Suprapubic skin (tissue), 4 donors: ENCODE results near the gene ITLN2. TPM values are rescaled to one million over a fixed set of nuclear protein-coding genes. Genes with fewer than 3 reads are reported as not detected.
A peak's percentile ranks its signal among the peaks of the same experiment; 100 is the strongest.

Source experiments
- DNase-seq, 2 donors: peaks; one replicate each; pipeline ENCODE4 v3.0.0-alpha.2; 2019; ENCODE audit warnings: low spot score in 2 of 2
- H3K27ac ChIP-seq: fragments of 200-600 bp; sonication (generic); one replicate; pipeline ENCODE4 v1.5.1; 2019
- H3K27me3 ChIP-seq: fragments of 200-600 bp; sonication (generic); one replicate; pipeline ENCODE4 v1.5.1; 2019
- H3K36me3 ChIP-seq: fragments of 200-600 bp; sonication (generic); one replicate; pipeline ENCODE4 v1.5.1; 2019
- H3K4me1 ChIP-seq: fragments of 200-600 bp; sonication (generic); one replicate; pipeline ENCODE4 v1.5.1; 2019
- H3K4me3 ChIP-seq: fragments of 200-600 bp; sonication (generic); one replicate; pipeline ENCODE4 v1.5.1; 2019; ENCODE audit warnings: mild to moderate bottlenecking
- H3K9me3 ChIP-seq: fragments of 200-600 bp; sonication (generic); one replicate; pipeline ENCODE4 v1.5.1; 2019
- CTCF ChIP-seq, 2 donors: fragments of 200-600 bp in 1 of 2; fragments of 450-650 bp in 1 of 2; sonication (generic) in 1 of 2; IDR thresholded peaks; one replicate each; pipeline ENCODE4 v1.5.1; 2016 to 2019; ENCODE audit warnings: antibody characterized with exemption in 2 of 2, mild to moderate bottlenecking in 1 of 2, moderate library complexity in 1 of 2
- EP300 ChIP-seq: sonication (generic); formaldehyde crosslinking; IDR thresholded peaks from one replicate; pipeline ENCODE4 v1.6.1; 2017; ENCODE audit warnings: antibody characterized with exemption
- POLR2A ChIP-seq, 2 donors: fragments of 450-650 bp; IDR thresholded peaks; one replicate each; pipeline ENCODE4 v1.6.1; 2017; ENCODE audit warnings: antibody characterized with exemption in 2 of 2, mild to moderate bottlenecking in 2 of 2, moderate library complexity in 2 of 2
- POLR2AphosphoS5 ChIP-seq, 3 donors: sonication (generic); formaldehyde crosslinking; IDR thresholded peaks; one replicate each; pipeline ENCODE4 v1.6.1; 2017; ENCODE audit warnings: antibody characterized with exemption in 3 of 3
- WGBS: methylation state at CpG from one replicate; pipeline ENCODE4 v1.1.5; 2018; 5-methylcytosine and 5-hydroxymethylcytosine counted together
- total RNA-seq, 4 donors: library from RNA; depleted of rRNA; stranded (reverse); fragments of >200 nt; gene quantifications; one replicate each; pipeline ENCODE4 v1.1.0, GENCODE V29; 2016

Gene ITLN2
- total RNA-seq: 1 to 10 TPM in 1 of 4 donors, under 1 TPM in 1, not detected in 2; 0.55 to 1.2 TPM

- 78% methylated on average over 8 of the region's 8 CpGs for WGBS
- TF ChIP-seq CTCF (IDR thresholded peaks at IDR 0.05) (peak in 1 of 2 donors; percentile 31), POLR2A (IDR thresholded peaks at IDR 0.05) (no peak)
- Histone ChIP-seq H3K9me3 (no peaks in the 10 kb centered on the region), H3K4me3 (no peak within 1 kb of the TSS), H3K27me3 (no peaks in the 10 kb centered on the region), H3K27ac (no peak within 1 kb of the TSS), H3K36me3 (no peaks in the 10 kb centered on the region), H3K4me1 (peaks cover 18% of the 10 kb centered on the region)
- DNase-seq: no peak
Observed at GRCh38 chr1:160954158-160955104, at the start of gene ITLN2. TSS of gene ITLN2 (minus strand) at chr1:160954809. CDS start at chr1:160954741, 68 bp downstream.

GRCh38 chr1:161001525-161001924 is 46.9 kb upstream of the ITLN2 start:
- no peak for DNase-seq
- Histone ChIP-seq H3K36me3 (peaks cover 32% of the 10 kb centered on the region), H3K27me3 (no peaks in the 10 kb centered on the region), H3K4me3 (no peak overlapping the region), H3K27ac (no peak overlapping the region), H3K9me3 (no peaks in the 10 kb centered on the region), H3K4me1 (peaks cover 14% of the 10 kb centered on the region)
- WGBS: 64% methylated on average over 5 of the region's 5 CpGs
- TF ChIP-seq EP300 (no peak), CTCF (IDR thresholded peaks at IDR 0.05) (no peak), POLR2AphosphoS5 (IDR thresholded peaks at IDR 0.05) (no peak), POLR2A (IDR thresholded peaks at IDR 0.05) (no peak)

- 82% methylated on average over 11 of the region's 11 CpGs for WGBS
- Histone ChIP-seq H3K27me3 (no peaks in the 10 kb centered on the region), H3K4me1 (peaks cover 14% of the 10 kb centered on the region), H3K27ac (no peak overlapping the region), H3K36me3 (peaks cover 32% of the 10 kb centered on the region), H3K9me3 (no peaks in the 10 kb centered on the region), H3K4me3 (no peak overlapping the region)
- no peak for DNase-seq
- no peak for TF ChIP-seq POLR2A (IDR thresholded peaks at IDR 0.05)
- no peak for TF ChIP-seq POLR2AphosphoS5 (IDR thresholded peaks at IDR 0.05)
Observed at GRCh38 chr1:161000736-161001480, 46.3 kb upstream of the ITLN2 start.

GRCh38 chr1:160999376-160999775 is 44.8 kb upstream of the ITLN2 start:
- TF ChIP-seq CTCF (IDR thresholded peaks at IDR 0.05) (no peak), POLR2A (IDR thresholded peaks at IDR 0.05) (no peak), POLR2AphosphoS5 (IDR thresholded peaks at IDR 0.05) (no peak), EP300 (no peak)
- Histone ChIP-seq H3K27me3 (no peaks in the 10 kb centered on the region), H3K36me3 (peaks cover 32% of the 10 kb centered on the region), H3K9me3 (no peaks in the 10 kb centered on the region), H3K4me1 (peaks cover 14% of the 10 kb centered on the region), H3K27ac (no peak overlapping the region), H3K4me3 (no peak overlapping the region)
- no peak for DNase-seq
- WGBS: 97% methylated on average over 5 of the region's 5 CpGs

GRCh38 chr1:160997323-160998038 is 42.9 kb upstream of the ITLN2 start:
- Histone ChIP-seq H3K27ac (peak overlapping the region; percentile 59), H3K36me3 (peaks cover 32% of the 10 kb centered on the region), H3K9me3 (no peaks in the 10 kb centered on the region), H3K4me1 (peaks cover 13% of the 10 kb centered on the region), H3K27me3 (no peaks in the 10 kb centered on the region), H3K4me3 (no peak overlapping the region)
- no peak for DNase-seq
- 74% methylated on average over 1 of the region's 1 CpG for WGBS
- TF ChIP-seq CTCF (IDR thresholded peaks at IDR 0.05) (peak in 1 of 2 donors; percentile 61), POLR2AphosphoS5 (IDR thresholded peaks at IDR 0.05) (no peak), EP300 (no peak)
